Measurements from ENCODE around the gene CEACAM19.
"Not testable (repeated sequence)": the region's sequence is repeated elsewhere in the genome, so short reads cannot be mapped to it uniquely, and the experiment has no call there.

CEACAM19 gene

DNA sequence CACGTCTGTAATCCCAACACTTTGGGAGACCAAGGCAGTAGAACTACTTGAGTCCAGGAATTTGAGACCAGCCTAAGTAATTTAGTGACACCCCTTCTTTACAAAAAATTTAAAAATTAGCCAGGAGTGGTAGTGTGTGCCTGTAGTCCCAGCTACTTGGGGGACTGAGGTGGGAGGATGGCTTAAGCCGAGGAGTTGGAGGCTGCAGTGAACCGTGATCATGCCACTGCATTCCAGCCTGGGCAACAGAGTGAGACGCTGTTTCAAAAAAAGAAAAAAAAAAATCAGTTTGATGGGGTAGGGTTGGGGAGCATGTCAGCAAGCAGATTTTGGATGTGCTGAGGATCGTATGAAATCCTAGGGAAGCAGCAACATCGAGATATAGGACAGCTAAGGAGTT, 4.2 kb downstream of the CEACAM19 start:
- no peak for DNase-seq (ENCODE audit: low spot score)
- no peak overlapping the region for H3K27ac ChIP-seq
- no peak overlapping the region for H3K4me3 ChIP-seq
- TF ChIP-seq, protein P1, sequence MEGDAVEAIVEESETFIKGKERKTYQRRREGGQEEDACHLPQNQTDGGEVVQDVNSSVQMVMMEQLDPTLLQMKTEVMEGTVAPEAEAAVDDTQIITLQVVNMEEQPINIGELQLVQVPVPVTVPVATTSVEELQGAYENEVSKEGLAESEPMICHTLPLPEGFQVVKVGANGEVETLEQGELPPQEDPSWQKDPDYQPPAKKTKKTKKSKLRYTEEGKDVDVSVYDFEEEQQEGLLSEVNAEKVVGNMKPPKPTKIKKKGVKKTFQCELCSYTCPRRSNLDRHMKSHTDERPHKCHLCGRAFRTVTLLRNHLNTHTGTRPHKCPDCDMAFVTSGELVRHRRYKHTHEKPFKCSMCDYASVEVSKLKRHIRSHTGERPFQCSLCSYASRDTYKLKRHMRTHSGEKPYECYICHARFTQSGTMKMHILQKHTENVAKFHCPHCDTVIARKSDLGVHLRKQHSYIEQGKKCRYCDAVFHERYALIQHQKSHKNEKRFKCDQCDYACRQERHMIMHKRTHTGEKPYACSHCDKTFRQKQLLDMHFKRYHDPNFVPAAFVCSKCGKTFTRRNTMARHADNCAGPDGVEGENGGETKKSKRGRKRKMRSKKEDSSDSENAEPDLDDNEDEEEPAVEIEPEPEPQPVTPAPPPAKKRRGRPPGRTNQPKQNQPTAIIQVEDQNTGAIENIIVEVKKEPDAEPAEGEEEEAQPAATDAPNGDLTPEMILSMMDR (IDR thresholded peaks at IDR 0.05): no peak

DNA sequence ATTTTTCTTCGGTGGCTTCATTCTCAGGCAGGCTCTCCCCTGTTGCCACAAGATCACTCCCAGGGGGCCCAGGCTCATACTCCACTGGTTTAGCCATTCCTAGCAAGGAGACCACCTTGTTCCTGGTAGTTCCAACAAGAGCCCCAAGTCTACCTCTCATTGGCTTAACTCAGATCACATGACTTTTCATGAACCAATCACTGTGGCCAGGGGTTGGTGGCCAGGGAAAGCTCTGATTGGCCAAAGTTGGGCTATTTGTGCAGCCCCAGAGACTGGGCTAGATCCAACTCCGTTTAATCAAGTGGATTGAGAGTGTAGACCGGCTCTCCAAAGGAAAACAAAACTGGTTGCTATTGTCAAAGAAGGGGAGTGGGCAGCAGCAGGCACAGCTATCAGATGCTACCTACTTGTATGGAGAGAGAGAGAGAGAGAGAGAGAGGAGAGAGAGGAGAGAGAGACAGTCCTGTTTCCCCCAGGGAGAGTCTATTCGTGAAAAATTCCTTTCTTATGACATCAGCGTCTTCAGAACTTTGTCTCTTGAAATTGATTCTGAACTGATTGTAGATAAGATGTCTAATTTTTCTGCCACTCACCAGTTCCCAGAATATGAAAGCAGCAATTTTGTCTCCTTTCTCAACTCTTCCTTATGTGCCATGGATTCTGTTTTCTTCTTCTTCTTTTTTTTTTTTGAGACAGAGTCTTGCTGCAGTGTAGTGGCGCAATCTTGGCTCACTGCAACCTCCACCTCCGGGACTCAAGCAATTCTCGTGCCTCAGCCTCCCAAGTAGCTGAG, 5.9 kb downstream of the CEACAM19 start:
- TF ChIP-seq, protein P1 (IDR thresholded peaks at IDR 0.05): no peak
- H3K4me3 ChIP-seq: no peak overlapping the region
- no peak overlapping the region for H3K27ac ChIP-seq
- DNase-seq (ENCODE audit: low spot score): no peak

DNA sequence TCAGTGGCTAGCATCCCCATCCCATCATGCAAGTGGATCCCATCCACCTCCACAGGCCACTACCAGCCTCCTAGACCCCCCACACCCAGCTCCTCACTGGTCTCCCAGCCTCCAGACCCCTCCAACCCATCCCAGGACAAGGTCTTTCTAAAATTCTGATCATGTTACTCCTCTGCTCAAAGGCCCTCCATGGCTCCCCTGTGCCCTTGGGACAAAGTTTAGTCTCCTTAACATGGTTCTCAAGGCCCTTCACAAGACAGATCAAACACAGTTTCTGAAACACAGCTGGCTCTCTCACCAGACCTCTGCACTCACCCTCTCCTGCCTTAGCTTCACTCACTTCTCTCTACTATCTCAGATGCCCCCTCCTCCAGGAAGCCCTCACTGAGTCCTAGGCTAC, 9.3 kb downstream of the CEACAM19 start:
- no peak for DNase-seq (ENCODE audit: low spot score)
- Histone ChIP-seq H3K27ac (no peak overlapping the region), H3K4me3 (no peak overlapping the region)
- TF ChIP-seq, protein P1 (IDR thresholded peaks at IDR 0.05): no peak

DNA sequence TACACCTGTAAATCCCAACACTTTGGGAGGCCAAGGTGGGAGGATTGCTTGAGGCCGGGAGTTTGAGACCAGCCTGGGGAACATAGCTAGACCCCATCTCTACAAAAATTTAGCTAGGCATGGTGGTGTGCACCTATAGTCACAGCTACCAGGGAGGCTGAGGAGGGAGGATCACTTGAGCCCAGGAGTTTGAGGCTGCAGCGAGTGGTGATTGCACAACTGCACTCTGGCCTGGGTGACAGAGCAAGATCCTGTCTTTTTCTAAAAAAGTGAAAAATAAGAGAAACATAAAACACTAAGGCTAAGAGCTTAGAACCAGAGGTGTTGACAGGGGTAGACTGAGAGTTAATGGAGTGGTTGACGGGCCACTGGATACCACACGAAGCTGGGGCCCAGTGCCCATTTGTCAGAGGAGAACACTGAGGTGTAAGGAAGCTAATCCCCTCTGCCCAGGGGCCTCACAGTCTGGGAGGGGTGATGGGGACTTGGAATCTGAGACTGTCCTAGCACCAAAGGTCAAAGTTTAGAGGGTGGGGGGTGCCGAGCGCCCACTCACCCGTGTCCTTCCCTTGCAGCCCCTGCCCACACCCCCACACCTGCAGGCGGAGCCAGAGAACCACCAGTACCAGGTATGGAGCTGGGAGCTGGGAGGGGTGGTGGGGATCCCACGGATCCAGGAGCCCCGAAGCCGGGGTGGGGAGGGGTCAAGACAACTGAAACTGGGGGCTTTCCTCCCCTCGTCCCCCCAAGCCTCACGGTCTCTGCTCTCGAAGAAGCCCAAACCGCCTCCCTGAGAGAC, 10.9 kb downstream of the CEACAM19 start:
- Histone ChIP-seq H3K4me3 (no peak overlapping the region), H3K27ac (no peak overlapping the region)
- DNase-seq (ENCODE audit: low spot score): no peak
- TF ChIP-seq, protein P1 (IDR thresholded peaks at IDR 0.05): no peak

GRCh38 chr19:44682807-44683206, 11.5 kb downstream of the CEACAM19 start:
- H3K27ac ChIP-seq: no peak overlapping the region
- no peak for DNase-seq (ENCODE audit: low spot score)
- TF ChIP-seq, protein P1 (IDR thresholded peaks at IDR 0.05): no peak
- H3K4me3 ChIP-seq: no peak overlapping the region

DNA sequence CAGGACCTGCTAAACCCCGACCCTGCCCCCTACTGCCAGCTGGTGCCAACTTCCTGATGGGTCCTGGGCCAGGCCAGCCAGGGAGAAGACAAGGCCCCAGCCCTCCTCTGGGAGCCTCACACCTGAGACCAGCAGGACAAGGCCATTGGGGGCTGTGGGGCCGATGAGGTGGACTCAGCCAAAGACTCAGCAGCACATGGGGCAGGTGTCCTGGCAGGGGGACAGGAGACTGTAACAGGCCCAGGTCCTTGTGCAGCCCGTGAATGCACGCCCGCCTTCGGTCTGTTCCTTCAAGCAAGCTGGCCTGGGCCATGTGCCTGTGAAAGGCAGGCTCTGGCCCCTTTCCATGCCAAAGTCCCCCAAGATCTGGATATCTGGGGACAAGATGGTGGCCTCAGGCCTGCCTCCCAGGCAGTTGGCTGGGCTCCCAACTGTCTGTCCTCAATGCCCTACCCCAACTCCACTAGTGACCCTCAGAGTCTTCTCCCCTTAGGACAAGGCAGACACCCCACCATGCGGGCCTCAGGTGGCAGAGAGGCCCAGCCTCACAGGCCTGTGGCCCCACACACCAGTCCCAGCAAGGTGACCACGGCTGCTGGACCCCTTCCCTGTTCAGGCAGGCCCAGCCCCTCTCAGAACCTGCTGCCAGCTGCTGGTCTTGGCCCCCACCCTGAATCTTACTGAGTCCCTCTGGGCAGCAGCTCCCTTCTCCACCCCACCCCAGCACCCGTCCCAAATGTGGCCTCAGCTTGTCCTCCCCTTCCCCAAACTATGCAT, 12.3 kb downstream of the CEACAM19 start:
- TF ChIP-seq, protein P1 (IDR thresholded peaks at IDR 0.05): no peak
- no peak for DNase-seq (ENCODE audit: low spot score)
- no peak overlapping the region for H3K4me3 ChIP-seq
- no peak overlapping the region for H3K27ac ChIP-seq

GRCh38 chr19:44684396-44684795, 13.1 kb downstream of the CEACAM19 start:
- H3K27ac ChIP-seq; DNase-seq (ENCODE audit: low spot score); H3K4me3 ChIP-seq: not testable (repeated sequence)
